Kidney epithelial cell (primary cell): ENCODE measurements around the gene TCAP. TPM values are rescaled to one million over a fixed set of nuclear protein-coding genes. Genes with fewer than 3 reads are reported as not detected.
"Not testable (repeated sequence)": the region's sequence is repeated elsewhere in the genome, so short reads cannot be mapped to it uniquely, and the experiment has no call there.

Source experiments
- DNase-seq: peaks from one replicate; pipeline ENCODE4 v3.0.0-alpha.2; 2010; ENCODE audit warnings: low read depth
- H3K27me3 ChIP-seq: 2 replicates; pipeline ENCODE4 v1.6.0; 2011; ENCODE audit warnings: low read length; ENCODE audit not compliant: control insufficient read depth, insufficient read depth
- H3K36me3 ChIP-seq: 2 replicates; pipeline ENCODE4 v1.5.1; 2011; ENCODE audit warnings: low read length; ENCODE audit not compliant: control insufficient read depth, insufficient read depth
- H3K4me3 ChIP-seq: 2 replicates; pipeline ENCODE4 v1.5.1; 2011; ENCODE audit warnings: low read depth, mild to moderate bottlenecking, control low read depth, low read length
- CTCF ChIP-seq: IDR thresholded peaks from 2 replicates; pipeline ENCODE4 v1.5.1; 2011; ENCODE audit warnings: mild to moderate bottlenecking, moderate library complexity, low read length, control low read depth, inconsistent platforms; ENCODE audit not compliant: insufficient read depth, poor library complexity, severe bottlenecking
- total RNA-seq: library from RNA; depleted of rRNA; stranded (reverse); fragments of >200 nt; gene quantifications from 2 replicates; pipeline ENCODE4 v1.2.3, GENCODE V29; 2015

The TCAP gene
- total RNA-seq, 1 donor from 2014 or later, result 0.84 TPM

- H3K27me3 ChIP-seq, result no peaks in the 10 kb centered on the region
- TF ChIP-seq CTCF, result no peak
- no peak for DNase-seq
- H3K4me3 ChIP-seq, result no peak overlapping the region
- H3K36me3 ChIP-seq, result peaks cover 6% of the 10 kb centered on the region
Observed at GRCh38 chr17:39709319-39709997, 44.3 kb downstream of the TCAP start.

- no peaks in the 10 kb centered on the region for H3K27me3 ChIP-seq
- peaks cover 7% of the 10 kb centered on the region for H3K36me3 ChIP-seq
- DNase-seq, result no peak
- TF ChIP-seq CTCF, result no peak
- no peak overlapping the region for H3K4me3 ChIP-seq
Observed at GRCh38 chr17:39709998-39710964, 45.1 kb downstream of the TCAP start.

- H3K27me3 ChIP-seq, DNase-seq, H3K4me3 ChIP-seq, H3K36me3 ChIP-seq: not testable (repeated sequence)
Observed at GRCh38 chr17:39711071-39711470, 45.9 kb downstream of the TCAP start.

- peaks cover 7% of the 10 kb centered on the region for H3K36me3 ChIP-seq
- DNase-seq, result no peak
- no peaks in the 10 kb centered on the region for H3K27me3 ChIP-seq
- TF ChIP-seq CTCF, result no peak
- no peak overlapping the region for H3K4me3 ChIP-seq
Observed at GRCh38 chr17:39711851-39712250, 46.7 kb downstream of the TCAP start.

GRCh38 chr17:39714234-39714633, 49.1 kb downstream of the TCAP start:
- no peak for TF ChIP-seq CTCF
- H3K27me3 ChIP-seq, result no peaks in the 10 kb centered on the region
- peaks cover 5% of the 10 kb centered on the region for H3K36me3 ChIP-seq
- no peak for DNase-seq
- H3K4me3 ChIP-seq, result no peak overlapping the region

GRCh38 chr17:39715375-39716072, 50.4 kb downstream of the TCAP start:
- peaks cover 4% of the 10 kb centered on the region for H3K36me3 ChIP-seq
- no peaks in the 10 kb centered on the region for H3K27me3 ChIP-seq
- no peak overlapping the region for H3K4me3 ChIP-seq
- no peak for TF ChIP-seq CTCF
- DNase-seq, result no peak
